HCT116 (cell line): ENCODE measurements around the gene NAA80. TPM values are rescaled to one million over a fixed set of nuclear protein-coding genes. Genes with fewer than 3 reads are reported as not detected.

ENCODE experiments used
- ATAC-seq: fragments of 200-7000 bp; cut with Tn5 transposase; 2 replicates; pipeline ENCODE4 v1.9.1; 2020; ENCODE audit warnings: mild to moderate bottlenecking, moderate library complexity
- BruUV-seq: library from RNA; stranded (reverse); fragments of 400-500 nt; replicated peaks from 2 replicates; lab custom pipeline; 2021; lab: Mats Ljungman, UMichigan
- CTCF ChIA-PET: fragments of 300-600 bp; sonication (Branson Sonifier 250); formaldehyde crosslinking; loops from one replicate; lab custom pipeline; 2021; ENCODE audit warnings: antibody characterized with exemption; lab: Charles Lee
- POLR2A ChIA-PET: fragments of 300-600, 350-600 bp; sonication (Branson Sonifier 250); formaldehyde crosslinking; loops from one replicate; lab custom pipeline; 2021; ENCODE audit warnings: antibody characterized with exemption; lab: Charles Lee
- RAD21 ChIA-PET, 2 experiments: fragments of 300-600 bp; sonication (Branson Sonifier 250); formaldehyde crosslinking; loops; one replicate each; lab custom pipeline; 2023; ENCODE audit warnings: low total read pairs in 2 of 2; ENCODE audit not compliant: uncharacterized antibody in 2 of 2, unreplicated experiment in 2 of 2, low non-redundant PET in 1 of 2; lab: Charles Lee
- DNase-seq: peaks from one replicate; pipeline ENCODE4 v3.0.0-alpha.2; 2010; ENCODE audit warnings: low read depth, low spot score
- H2AFZ ChIP-seq: fragments of 200-600 bp; shearing (Covaris generic), sonication (generic); 2 replicates; pipeline ENCODE4 v1.6.1; 2017; ENCODE audit warnings: low read depth, mixed run types, mixed read lengths, antibody characterized with exemption, low read length; ENCODE audit not compliant: poor library complexity, severe bottlenecking
- H3K27ac ChIP-seq: 2 replicates; pipeline ENCODE4 v1.5.1; 2012; ENCODE audit warnings: low read depth, low read length
- H3K27me3 ChIP-seq: fragments of 200-600 bp; sonication (generic); 2 replicates; pipeline ENCODE4 v1.6.1; 2016; ENCODE audit warnings: mixed run types, low read length, mixed read lengths; ENCODE audit not compliant: insufficient read depth
- H3K36me3 ChIP-seq, 2 experiments: fragments of 200-500 bp in 1 of 2; fragments of 200-600 bp in 1 of 2; sonication (Bioruptor generic) in 1 of 2; sonication (generic) in 1 of 2; 2 replicates each; pipeline versions ENCODE4 v1.5.1 to v1.6.1; 2014 to 2016; ENCODE audit warnings: low read length in 2 of 2, inconsistent platforms in 1 of 2, mixed read lengths in 1 of 2, mixed run types in 1 of 2; ENCODE audit not compliant: insufficient read depth in 2 of 2, control insufficient read depth in 1 of 2
- H3K4me1 ChIP-seq, 2 experiments: fragments of 200-600 bp in 1 of 2; sonication (generic) in 1 of 2; 2 replicates each; pipeline versions ENCODE4 v1.5.1 to v1.6.1; 2012 to 2017; ENCODE audit warnings: low read length in 2 of 2, inconsistent platforms in 1 of 2, mild to moderate bottlenecking in 1 of 2, mixed read lengths in 1 of 2, mixed run types in 1 of 2, moderate library complexity in 1 of 2; ENCODE audit not compliant: insufficient read depth in 2 of 2, control insufficient read depth in 1 of 2
- H3K4me2 ChIP-seq: fragments of 200-600 bp; sonication (generic); 2 replicates; pipeline ENCODE4 v1.6.1; 2017; ENCODE audit warnings: mixed run types, low read length, mixed read lengths
- H3K4me3 ChIP-seq, 2 experiments: fragments of 200-600 bp in 1 of 2; sonication (generic) in 1 of 2; replicated peaks in 1 of 2; 2 replicates each; pipeline ENCODE4 v1.5.1; 2011 to 2016; ENCODE audit warnings: low read length in 2 of 2, control low read depth in 1 of 2, low read depth in 1 of 2, mild to moderate bottlenecking in 1 of 2, mixed read lengths in 1 of 2, mixed run types in 1 of 2
- H3K79me2 ChIP-seq: fragments of 200-600 bp; sonication (generic); 2 replicates; pipeline ENCODE4 v1.6.1; 2017; ENCODE audit warnings: mild to moderate bottlenecking, mixed run types, low read length, moderate library complexity, mixed read lengths; ENCODE audit not compliant: insufficient read depth
- H3K9ac ChIP-seq: fragments of 200-600 bp; sonication (generic); 2 replicates; pipeline ENCODE4 v1.6.1; 2016; ENCODE audit warnings: low read length, mixed read lengths
- H3K9me2 ChIP-seq: fragments of 200-600 bp; sonication (generic), shearing (Covaris generic); 2 replicates; pipeline ENCODE4 v1.6.1; 2017; ENCODE audit warnings: mixed run types, mild to moderate bottlenecking, moderate library complexity; ENCODE audit not compliant: insufficient read depth
- H3K9me3 ChIP-seq, 2 experiments: fragments of 200-500 bp in 1 of 2; fragments of 200-600 bp in 1 of 2; sonication (Bioruptor generic) in 1 of 2; sonication (generic) in 1 of 2; 2 replicates each; pipeline ENCODE4 v1.6.1; 2014 to 2017; ENCODE audit warnings: low read length in 2 of 2, mixed read lengths in 2 of 2, inconsistent platforms in 1 of 2, low read depth in 1 of 2, mild to moderate bottlenecking in 1 of 2, mixed run types in 1 of 2, moderate library complexity in 1 of 2; ENCODE audit not compliant: control insufficient read depth in 1 of 2, insufficient read depth in 1 of 2
- H4K20me1 ChIP-seq: fragments of 200-600 bp; sonication (generic), shearing (Covaris generic); 2 replicates; pipeline ENCODE4 v1.6.1; 2017; ENCODE audit warnings: mixed run types, mild to moderate bottlenecking, moderate library complexity; ENCODE audit not compliant: insufficient read depth
- ATF3 ChIP-seq: IDR thresholded peaks from 2 replicates; pipeline ENCODE4 v1.6.1; 2012
- CEBPB ChIP-seq: IDR thresholded peaks from 2 replicates; pipeline ENCODE4 v1.6.1; 2012; ENCODE audit warnings: low read depth
- CTCF ChIP-seq, 3 experiments: fragments of 200-600 bp in 1 of 3; sonication (generic) in 1 of 3; IDR thresholded peaks in 2 of 3; conservative IDR thresholded peaks in 1 of 3; 2 replicates each; pipeline ENCODE4 v1.5.1; 2012 to 2017; ENCODE audit warnings: low read depth in 2 of 3, low read length in 2 of 3, antibody characterized with exemption in 1 of 3, borderline replicate concordance in 1 of 3, control low read depth in 1 of 3, mild to moderate bottlenecking in 1 of 3, mixed read lengths in 1 of 3, mixed run types in 1 of 3, moderate library complexity in 1 of 3; ENCODE audit not compliant: insufficient read depth in 1 of 3
- EGR1 ChIP-seq: IDR thresholded peaks from 2 replicates; pipeline ENCODE4 v1.6.1; 2012; ENCODE audit warnings: low read depth
- ELF1 ChIP-seq: IDR thresholded peaks from 2 replicates; pipeline ENCODE4 v1.6.1; 2012; ENCODE audit warnings: low read depth, borderline replicate concordance
- EZH2 ChIP-seq: fragments of 200-600 bp; sonication (generic); IDR thresholded peaks from 2 replicates; pipeline ENCODE4 v1.6.1; 2017; ENCODE audit warnings: antibody characterized with exemption, mixed run types
- EZH2phosphoT487 ChIP-seq: fragments of 200-600 bp; IDR thresholded peaks from 2 replicates; pipeline ENCODE4 v1.6.1; 2018; ENCODE audit warnings: antibody characterized with exemption, borderline replicate concordance
- FOSL1 ChIP-seq: IDR thresholded peaks from 2 replicates; pipeline ENCODE4 v1.6.1; 2012; ENCODE audit warnings: low read depth
- MAX ChIP-seq: IDR thresholded peaks from 2 replicates; pipeline ENCODE4 v1.6.1; 2012
- POLR2A ChIP-seq: IDR thresholded peaks from 2 replicates; pipeline ENCODE4 v1.7.0; 2011; ENCODE audit warnings: borderline replicate concordance; ENCODE audit not compliant: insufficient read depth, insufficient read length; ENCODE audit errors: extremely low read depth
- POLR2AphosphoS5 ChIP-seq: IDR thresholded peaks from 2 replicates; pipeline ENCODE4 v1.6.1; 2011; ENCODE audit warnings: mild to moderate bottlenecking, low read depth, low read length, moderate library complexity
- RAD21 ChIP-seq: IDR thresholded peaks from 2 replicates; pipeline ENCODE4 v1.6.1; 2012; ENCODE audit warnings: low read depth, mild to moderate bottlenecking
- SP1 ChIP-seq: IDR thresholded peaks from 2 replicates; pipeline ENCODE4 v1.6.1; 2012; ENCODE audit warnings: low read depth
- SRF ChIP-seq: IDR thresholded peaks from 2 replicates; pipeline ENCODE4 v1.6.1; 2012; ENCODE audit warnings: low read depth
- TCF7L2 ChIP-seq: IDR thresholded peaks from 2 replicates; pipeline ENCODE4 v1.7.0; 2011; ENCODE audit warnings: borderline replicate concordance, inconsistent platforms; ENCODE audit not compliant: insufficient read depth, insufficient read length; ENCODE audit errors: extremely low read depth
- YY1 ChIP-seq: IDR thresholded peaks from 2 replicates; pipeline ENCODE4 v1.6.1; 2011; ENCODE audit warnings: low read length, low read depth, moderate library complexity, mild to moderate bottlenecking; ENCODE audit not compliant: insufficient replicate concordance; ENCODE audit errors: extremely low read depth
- ZFX ChIP-seq: fragments of 450-650 bp; IDR thresholded peaks from 2 replicates; pipeline ENCODE4 v1.6.1; 2017
- ZNF274 ChIP-seq: fragments of 200-500 bp; sonication (Bioruptor generic); IDR thresholded peaks from 2 replicates; pipeline ENCODE4 v1.6.1; 2014; ENCODE audit warnings: mild to moderate bottlenecking, low read depth, low read length, inconsistent platforms
- intact Hi-C: fragments of 100-400 bp; cut with micrococcal nuclease; formaldehyde crosslinking; loops from 2 replicates; pipeline ENCODE4 v1.10.0; 2022
- total RNA-seq: library from RNA; stranded (reverse); gene quantifications from one replicate; pipeline ENCODE4 v1.2.1, GENCODE V29; 2021; ENCODE audit not compliant: unreplicated experiment

NAA80 gene
- total RNA-seq, 1 experiment from 2014 or later = 21.3 TPM

GRCh38 chr3:50320853-50321335 is 21.7 kb upstream of the NAA80 start:
- H3K4me1 ChIP-seq = peaks cover 56 to 83% of the 10 kb centered on the region in 2 experiments
- CTCF ChIA-PET = interaction anchor here (0.6 to 1.4 kb wide), 12 partner anchors 15 to 1291 kb away, joined by 3 to 11 read pairs (median 4); partner anchors contain the start of genes HYAL1, HYAL3, IFRD2 and NAA80
- intact Hi-C loops = no loop called here
- peak overlapping the region; percentile 64 to 92 for H3K4me3 ChIP-seq
- no peaks in the 10 kb centered on the region for H4K20me1 ChIP-seq
- H3K79me2 ChIP-seq = peaks cover 47% of the 10 kb centered on the region
- TF ChIP-seq SRF (no peak), ELF1 (no peak), CTCF (IDR thresholded peaks at IDR 0.05 in 2 of 3, conservative IDR thresholded peaks at IDR 0.05 in 1 of 3; ENCODE audit: borderline replicate concordance in 1 of 3, insufficient read depth in 1 of 3, low read depth in 2 of 3, low read length in 2 of 3) (no peak), MAX (no peak), POLR2A (no peak), ZFX (no peak), RAD21 (no peak), FOSL1 (no peak), ATF3 (no peak), CEBPB (no peak), ZNF274 (no peak), EGR1 (no peak), EZH2 (no peak), POLR2AphosphoS5 (no peak; the same call in 1 of the 2 replicates), TCF7L2 (no peak), YY1 (no peak), SP1 (no peak), EZH2phosphoT487 (no peak)
- peak overlapping the region; percentile 92 for H3K4me2 ChIP-seq
- H3K36me3 ChIP-seq = peaks cover 9 to 27% of the 10 kb centered on the region in 2 experiments; a peak in 2 of 4 replicates
- H3K27me3 ChIP-seq = no peaks in the 10 kb centered on the region
- ATAC-seq = peak; percentile 43
- H3K9ac ChIP-seq = peak overlapping the region; percentile 88
- no peaks in the 10 kb centered on the region for H3K9me2 ChIP-seq
- no peak for DNase-seq
- RAD21 ChIA-PET = interaction anchor here (0.7 to 1.7 kb wide), 3 partner anchors 21 to 60 kb away, joined by 4 to 5 read pairs (median 4); partner anchors contain the start of genes HYAL3 (in 1 of the 2), IFRD2 (in 1 of the 2) and NAA80 (in 1 of the 2)
- no TSS peak for BruUV-seq
- no peaks in the 10 kb centered on the region for H3K9me3 ChIP-seq
- peak overlapping the region; percentile 93 for H3K27ac ChIP-seq
- POLR2A ChIA-PET = interaction anchor here (0.6 to 1.9 kb wide), 2 partner anchors 29 to 182 kb away, joined by 3 to 4 read pairs; partner anchors contain the start of gene IFRD2
- H2AFZ ChIP-seq = no peak overlapping the region
